ENCODE data around the gene CMTR1. TPM values are rescaled to one million over a fixed set of nuclear protein-coding genes. Genes with fewer than 3 reads are reported as not detected.

Gene CMTR1
- total RNA-seq, 4 donors from 2014 or later = 27.0 to 65.7 (median 28.9) TPM

GRCh38 chr6:37523412-37523811 lies 90.4 kb downstream of the CMTR1 start:
- no peaks in the 10 kb centered on the region for H3K36me3 ChIP-seq
- no peak for DNase-seq (ENCODE audit: low spot score in 2 of 2)
- H3K9me3 ChIP-seq = no peaks in the 10 kb centered on the region
- TF ChIP-seq POLR2AphosphoS5 (IDR thresholded peaks at IDR 0.05) = no peak
- no peak for TF ChIP-seq POLR2A (IDR thresholded peaks at IDR 0.05)
- TF ChIP-seq, protein P1, sequence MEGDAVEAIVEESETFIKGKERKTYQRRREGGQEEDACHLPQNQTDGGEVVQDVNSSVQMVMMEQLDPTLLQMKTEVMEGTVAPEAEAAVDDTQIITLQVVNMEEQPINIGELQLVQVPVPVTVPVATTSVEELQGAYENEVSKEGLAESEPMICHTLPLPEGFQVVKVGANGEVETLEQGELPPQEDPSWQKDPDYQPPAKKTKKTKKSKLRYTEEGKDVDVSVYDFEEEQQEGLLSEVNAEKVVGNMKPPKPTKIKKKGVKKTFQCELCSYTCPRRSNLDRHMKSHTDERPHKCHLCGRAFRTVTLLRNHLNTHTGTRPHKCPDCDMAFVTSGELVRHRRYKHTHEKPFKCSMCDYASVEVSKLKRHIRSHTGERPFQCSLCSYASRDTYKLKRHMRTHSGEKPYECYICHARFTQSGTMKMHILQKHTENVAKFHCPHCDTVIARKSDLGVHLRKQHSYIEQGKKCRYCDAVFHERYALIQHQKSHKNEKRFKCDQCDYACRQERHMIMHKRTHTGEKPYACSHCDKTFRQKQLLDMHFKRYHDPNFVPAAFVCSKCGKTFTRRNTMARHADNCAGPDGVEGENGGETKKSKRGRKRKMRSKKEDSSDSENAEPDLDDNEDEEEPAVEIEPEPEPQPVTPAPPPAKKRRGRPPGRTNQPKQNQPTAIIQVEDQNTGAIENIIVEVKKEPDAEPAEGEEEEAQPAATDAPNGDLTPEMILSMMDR (IDR thresholded peaks at IDR 0.05) = no peak
- TF ChIP-seq EP300 (IDR thresholded peaks at IDR 0.05) = no peak
- WGBS = 69% methylated on average over 7 of the region's 7 CpGs
- H3K4me1 ChIP-seq = peaks cover 6% of the 10 kb centered on the region
- no peak overlapping the region for H3K4me3 ChIP-seq
- peaks cover 38% of the 10 kb centered on the region for H3K27me3 ChIP-seq
- H3K27ac ChIP-seq = no peak overlapping the region

GRCh38 chr6:37524025-37524969 lies 91.3 kb downstream of the CMTR1 start:
- Histone ChIP-seq H3K4me3 (no peak overlapping the region), H3K4me1 (peaks cover 10% of the 10 kb centered on the region), H3K27me3 (peaks cover 46% of the 10 kb centered on the region), H3K27ac (no peak overlapping the region), H3K36me3 (no peaks in the 10 kb centered on the region), H3K9me3 (no peaks in the 10 kb centered on the region)
- WGBS = 72% methylated on average over 19 of the region's 19 CpGs
- no peak for DNase-seq (ENCODE audit: low spot score in 2 of 2)
- TF ChIP-seq, protein P1 (IDR thresholded peaks at IDR 0.05) = no peak
- no peak for TF ChIP-seq POLR2AphosphoS5 (IDR thresholded peaks at IDR 0.05)
- no peak for TF ChIP-seq POLR2A (IDR thresholded peaks at IDR 0.05)
- TF ChIP-seq EP300 (IDR thresholded peaks at IDR 0.05) = no peak

- no peak overlapping the region for H3K27ac ChIP-seq
- H3K9me3 ChIP-seq = no peaks in the 10 kb centered on the region
- peaks cover 52% of the 10 kb centered on the region for H3K27me3 ChIP-seq
- no peak for DNase-seq (ENCODE audit: low spot score in 2 of 2)
- TF ChIP-seq POLR2A (IDR thresholded peaks at IDR 0.05) = no peak
- no peak for TF ChIP-seq POLR2AphosphoS5 (IDR thresholded peaks at IDR 0.05)
- TF ChIP-seq, protein P1 (IDR thresholded peaks at IDR 0.05) = no peak
- no peak for TF ChIP-seq EP300 (IDR thresholded peaks at IDR 0.05)
- peaks cover 10% of the 10 kb centered on the region for H3K4me1 ChIP-seq
- no peaks in the 10 kb centered on the region for H3K36me3 ChIP-seq
- WGBS = 76% methylated on average over 4 of the region's 4 CpGs
- H3K4me3 ChIP-seq = no peak overlapping the region
Measured at GRCh38 chr6:37524970-37525318, 91.9 kb downstream of the CMTR1 start.

- DNase-seq (ENCODE audit: low spot score in 2 of 2) = no peak
- WGBS = 69% methylated on average over 12 of the region's 12 CpGs
- H3K27ac ChIP-seq = no peak overlapping the region
- H3K4me1 ChIP-seq = peaks cover 10% of the 10 kb centered on the region
- peaks cover 57% of the 10 kb centered on the region for H3K27me3 ChIP-seq
- H3K4me3 ChIP-seq = no peak overlapping the region
- TF ChIP-seq POLR2AphosphoS5 (IDR thresholded peaks at IDR 0.05) (no peak), POLR2A (IDR thresholded peaks at IDR 0.05) (no peak), EP300 (IDR thresholded peaks at IDR 0.05) (no peak)
- TF ChIP-seq, protein P1 (IDR thresholded peaks at IDR 0.05) = no peak
- no peaks in the 10 kb centered on the region for H3K9me3 ChIP-seq
- H3K36me3 ChIP-seq = no peaks in the 10 kb centered on the region
Measured at GRCh38 chr6:37525460-37526357, 92.7 kb downstream of the CMTR1 start.

GRCh38 chr6:37528541-37528940 lies 95.5 kb downstream of the CMTR1 start:
- no peak for TF ChIP-seq POLR2AphosphoS5 (IDR thresholded peaks at IDR 0.05)
- TF ChIP-seq EP300 (IDR thresholded peaks at IDR 0.05) = no peak
- TF ChIP-seq, protein P1 (IDR thresholded peaks at IDR 0.05) = no peak
- no peak for TF ChIP-seq POLR2A (IDR thresholded peaks at IDR 0.05)
- Histone ChIP-seq H3K9me3 (no peaks in the 10 kb centered on the region), H3K36me3 (no peaks in the 10 kb centered on the region), H3K27ac (no peak overlapping the region), H3K4me1 (peaks cover 10% of the 10 kb centered on the region), H3K4me3 (no peak overlapping the region), H3K27me3 (peaks cover 65% of the 10 kb centered on the region)
- DNase-seq (ENCODE audit: low spot score in 2 of 2) = no peak
- 33% methylated on average over 8 of the region's 8 CpGs for WGBS

Measured in suprapubic skin (tissue), 4 donors.